Fibroblast of skin of abdomen (primary cell): ENCODE data around the gene MYOM1.
"Not testable (repeated sequence)": the region's sequence is repeated elsewhere in the genome, so short reads cannot be mapped to it uniquely, and the experiment has no call there.

ENCODE experiments used
- DNase-seq: peaks from one replicate; pipeline ENCODE4 v3.0.0-alpha.2; 2013

Gene MYOM1

DNA sequence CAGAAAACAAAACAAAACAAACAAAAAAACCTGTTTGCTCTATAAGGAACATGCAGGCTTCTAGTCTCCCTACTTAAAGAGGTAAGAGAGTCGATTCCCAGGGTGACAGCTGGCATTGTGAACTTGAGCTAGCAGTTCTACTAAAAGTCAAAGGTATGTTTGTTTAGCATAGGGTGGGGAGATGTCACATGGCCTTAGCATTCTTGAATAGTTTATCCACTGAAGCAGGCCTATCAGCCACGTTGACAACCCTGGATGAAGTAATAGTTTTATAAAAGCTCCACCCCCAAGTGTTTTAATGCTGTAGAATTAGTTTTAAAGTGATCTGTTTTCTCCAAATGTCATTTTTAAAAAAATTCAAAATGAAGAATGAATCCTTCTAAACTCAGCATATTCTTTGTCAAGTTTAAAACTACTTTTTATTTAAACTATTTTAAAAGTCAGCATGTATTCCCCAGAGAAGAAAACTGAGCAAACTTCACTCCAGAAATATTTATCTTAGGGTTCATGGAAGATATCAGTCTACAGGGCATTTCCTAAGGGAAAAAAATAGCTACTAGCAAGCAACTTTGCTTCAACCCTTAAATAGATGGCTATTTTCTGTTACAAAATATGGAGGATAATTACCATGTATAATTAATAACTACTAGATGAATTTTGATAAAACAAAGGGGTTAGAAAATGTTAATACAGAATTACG lies 1.7 kb downstream of the MYOM1 start:
- no peak for DNase-seq

DNA sequence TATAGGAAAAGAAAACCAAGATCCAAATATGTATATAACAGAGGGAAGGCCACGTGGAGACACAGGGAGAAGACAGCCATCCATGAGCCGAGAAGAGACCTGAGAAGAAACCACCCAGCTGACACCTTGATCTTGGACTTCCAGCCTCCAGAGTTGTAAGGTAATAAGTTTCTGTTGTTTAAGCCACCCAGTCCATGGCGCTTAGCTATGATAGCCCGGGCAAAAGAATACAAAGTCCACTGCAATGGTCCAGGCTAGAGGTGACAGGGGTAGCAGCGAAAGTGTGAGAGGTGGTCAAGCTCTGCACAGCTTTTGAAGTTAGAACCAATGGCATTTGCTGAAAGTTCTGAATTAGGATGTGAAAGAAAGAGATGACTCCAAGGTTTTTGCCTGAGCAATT lies 2.8 kb downstream of the MYOM1 start:
- DNase-seq: no peak

DNA sequence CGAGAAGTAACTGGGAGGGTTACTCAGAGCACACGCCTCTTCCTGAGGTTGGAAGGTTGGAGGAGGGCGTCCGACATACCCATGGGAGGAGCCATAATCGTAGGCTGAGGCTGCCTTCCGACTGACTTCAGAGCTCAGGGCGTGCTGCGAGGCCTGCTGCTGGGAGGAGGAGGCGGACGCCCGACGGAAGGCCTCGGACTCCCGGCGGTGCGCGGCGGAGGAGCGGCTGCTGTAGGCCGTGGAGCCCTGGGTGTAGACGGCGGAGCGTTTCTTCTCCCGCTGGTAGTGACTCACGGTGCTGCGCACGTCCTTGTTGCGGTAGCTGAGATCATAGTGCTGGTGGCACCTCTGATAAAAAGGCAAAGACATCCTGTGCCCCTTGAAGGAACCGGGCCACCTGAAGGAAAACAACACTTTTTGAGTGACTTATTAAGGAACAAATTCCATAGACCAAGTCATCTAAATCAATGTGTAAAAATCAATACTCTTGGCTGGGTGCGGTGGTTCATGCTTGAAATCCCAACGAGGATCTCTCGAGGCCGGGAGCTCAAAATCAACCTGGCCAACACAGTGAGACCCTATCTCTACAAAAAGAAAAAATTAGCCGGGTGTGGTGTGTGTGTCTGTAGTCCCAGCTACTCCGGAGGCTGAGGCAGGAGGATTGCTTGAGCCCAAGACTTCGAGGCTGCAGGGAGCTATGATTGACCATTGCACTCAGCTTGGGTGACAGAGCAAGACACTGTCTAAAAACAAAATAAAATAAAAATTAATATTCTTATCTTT lies 4.7 kb downstream of the MYOM1 start:
- no peak for DNase-seq

DNA sequence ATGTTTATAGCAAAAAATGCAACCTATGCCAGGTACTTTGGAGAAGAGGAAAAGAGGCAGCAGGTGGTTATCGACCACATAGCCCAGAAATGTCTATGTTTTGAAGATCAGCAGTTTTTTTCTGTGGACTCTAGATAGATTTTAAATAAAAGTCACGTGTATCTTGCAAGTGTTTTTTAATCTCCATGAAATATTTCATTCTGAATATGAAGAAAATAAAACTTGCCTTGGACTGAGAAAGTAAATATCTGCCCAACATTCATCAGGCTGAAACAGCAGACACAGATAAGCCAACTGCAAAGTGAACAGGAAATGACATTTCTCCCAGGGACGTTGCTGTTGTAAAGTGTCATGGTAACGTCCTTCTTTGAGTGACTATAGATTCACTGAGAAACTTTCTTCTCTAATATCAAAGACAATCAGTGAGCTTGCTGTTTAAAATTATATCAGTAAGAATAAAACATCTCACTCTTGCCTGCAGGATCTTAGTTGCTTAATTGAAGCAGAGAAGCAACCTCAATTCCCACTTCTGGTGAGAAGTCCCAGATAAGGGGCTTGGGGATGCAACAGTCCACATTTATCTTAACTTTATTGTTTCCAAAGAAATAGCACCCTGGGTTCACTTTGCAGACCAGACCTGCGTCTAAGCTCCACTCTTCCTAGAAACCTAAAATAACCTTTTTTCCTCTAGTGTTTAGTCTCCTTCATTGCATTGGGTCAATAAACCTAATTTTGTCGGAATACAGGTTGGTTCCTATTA lies 6.3 kb downstream of the MYOM1 start:
- no peak for DNase-seq

DNA sequence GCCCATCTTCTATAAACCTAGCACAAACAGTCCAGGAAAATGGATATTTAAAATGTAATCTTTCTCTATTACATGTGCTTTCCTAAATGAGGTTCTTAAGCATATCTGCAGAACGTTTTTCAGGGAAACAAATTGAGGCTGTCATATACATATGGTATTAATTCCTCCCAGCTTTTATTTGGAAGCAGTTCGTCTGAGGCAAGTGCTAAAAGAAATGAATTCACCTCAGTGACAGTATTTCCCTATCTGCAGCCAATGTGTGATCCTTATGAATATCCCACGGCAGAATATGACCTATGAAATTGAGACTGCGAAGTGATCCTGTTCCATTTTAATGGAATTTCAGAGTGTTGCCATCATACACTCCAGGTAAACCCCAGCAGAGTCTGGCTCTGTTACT lies 7.1 kb downstream of the MYOM1 start:
- no peak for DNase-seq

DNA sequence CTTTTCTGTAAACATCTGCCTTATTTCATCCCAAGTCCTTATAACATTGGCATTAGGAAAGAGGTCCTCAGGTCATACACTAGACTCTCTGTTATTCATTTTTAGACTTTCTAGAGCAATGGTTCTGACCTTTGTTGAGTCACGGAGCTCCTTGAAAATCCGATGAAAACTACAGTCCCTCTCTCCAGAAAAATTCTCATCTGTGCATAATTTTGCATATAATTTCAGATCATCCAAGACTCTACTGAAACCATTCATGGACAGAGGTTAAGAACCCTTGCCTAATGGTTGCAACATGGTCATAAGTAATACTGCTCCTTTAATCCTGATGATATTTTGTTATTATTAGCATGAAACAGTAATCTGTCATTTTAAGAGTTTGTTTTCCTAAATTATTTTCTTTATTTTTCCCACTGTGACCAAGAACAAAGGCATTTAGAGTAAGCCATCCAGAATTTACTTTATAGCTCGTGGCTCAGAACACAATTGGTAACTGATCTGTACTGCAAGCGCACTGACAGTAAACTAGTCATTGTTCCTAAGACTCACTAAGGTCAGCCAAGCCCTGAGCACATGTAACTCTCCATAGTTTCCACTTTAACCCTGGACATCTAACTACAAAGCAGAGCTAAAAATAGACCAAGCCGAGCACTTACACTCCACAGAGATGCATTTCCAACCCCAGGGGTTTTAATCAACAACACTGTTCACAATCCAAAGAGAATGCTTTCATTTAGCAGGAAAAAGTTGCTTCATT lies 8.4 kb downstream of the MYOM1 start:
- DNase-seq: no peak

DNA sequence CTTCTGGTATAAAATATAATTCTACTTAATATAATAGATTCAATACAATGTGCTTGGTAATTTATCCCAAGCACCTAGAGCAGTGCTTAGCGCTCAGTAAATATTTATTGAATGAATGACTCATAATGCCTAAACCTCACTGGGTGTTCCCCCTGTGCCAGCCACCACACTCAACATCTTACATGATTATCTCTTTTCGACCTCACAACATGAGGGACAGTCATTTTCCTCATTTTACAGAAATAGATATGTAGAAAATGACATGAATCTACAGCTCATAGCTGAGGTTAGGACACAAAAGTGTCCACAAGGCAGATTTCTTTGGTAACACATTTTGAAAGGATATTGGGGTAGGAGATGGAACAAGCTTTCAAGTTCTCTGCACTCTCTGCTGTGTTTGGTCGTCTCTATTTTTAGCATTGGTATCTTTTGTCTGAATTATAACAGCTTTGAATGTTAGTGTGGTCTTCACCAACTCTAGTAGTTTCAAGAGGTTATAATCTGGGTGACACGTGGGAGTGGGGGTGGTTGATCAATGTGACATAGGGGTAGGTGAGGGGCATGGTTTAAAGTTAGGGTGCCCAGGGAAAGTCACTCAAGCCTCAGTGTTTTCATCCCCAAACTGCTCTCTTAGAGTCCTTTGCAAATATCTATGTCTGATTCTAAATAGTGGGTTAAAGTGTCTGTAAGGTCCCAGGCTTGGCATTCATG lies 9.8 kb downstream of the MYOM1 start:
- no peak for DNase-seq

DNA sequence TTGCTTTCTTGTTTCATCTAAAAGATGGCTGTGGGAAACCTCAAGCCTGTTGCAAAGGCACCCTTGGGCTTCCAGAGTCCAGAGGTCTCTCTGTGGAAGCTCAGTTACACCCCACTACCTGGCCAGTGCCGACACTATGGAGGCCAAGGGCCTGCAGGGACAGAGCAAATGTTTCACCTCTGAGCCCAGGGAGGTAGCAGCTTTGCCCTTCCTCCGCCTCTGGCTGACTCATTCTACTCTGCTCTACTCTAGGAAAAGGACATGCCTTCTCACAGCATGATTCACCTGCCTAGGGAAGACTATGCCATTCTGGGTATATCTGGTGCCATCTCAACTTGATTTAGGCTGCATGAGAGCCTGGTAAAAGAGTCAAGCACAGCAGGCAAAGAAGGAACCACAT lies 12.2 kb downstream of the MYOM1 start:
- no peak for DNase-seq

DNA sequence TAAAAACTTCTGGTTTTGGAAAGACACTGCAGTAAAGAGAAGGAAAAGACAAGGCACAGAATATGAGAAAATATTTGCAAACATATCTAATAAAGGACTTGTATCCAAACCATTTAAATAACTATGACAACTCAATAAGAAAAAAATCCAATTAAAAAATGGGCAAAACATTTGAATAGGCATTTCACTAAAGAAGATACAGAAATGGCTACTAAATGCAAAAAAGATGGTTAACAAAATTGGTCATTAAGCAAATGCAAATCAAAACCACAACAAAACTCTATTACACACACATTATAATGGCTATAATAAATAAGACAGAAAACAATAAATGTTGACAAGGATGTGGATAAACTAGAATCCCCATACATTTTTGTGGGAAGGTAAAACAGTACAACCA lies 14.5 kb downstream of the MYOM1 start:
- DNase-seq: no peak

DNA sequence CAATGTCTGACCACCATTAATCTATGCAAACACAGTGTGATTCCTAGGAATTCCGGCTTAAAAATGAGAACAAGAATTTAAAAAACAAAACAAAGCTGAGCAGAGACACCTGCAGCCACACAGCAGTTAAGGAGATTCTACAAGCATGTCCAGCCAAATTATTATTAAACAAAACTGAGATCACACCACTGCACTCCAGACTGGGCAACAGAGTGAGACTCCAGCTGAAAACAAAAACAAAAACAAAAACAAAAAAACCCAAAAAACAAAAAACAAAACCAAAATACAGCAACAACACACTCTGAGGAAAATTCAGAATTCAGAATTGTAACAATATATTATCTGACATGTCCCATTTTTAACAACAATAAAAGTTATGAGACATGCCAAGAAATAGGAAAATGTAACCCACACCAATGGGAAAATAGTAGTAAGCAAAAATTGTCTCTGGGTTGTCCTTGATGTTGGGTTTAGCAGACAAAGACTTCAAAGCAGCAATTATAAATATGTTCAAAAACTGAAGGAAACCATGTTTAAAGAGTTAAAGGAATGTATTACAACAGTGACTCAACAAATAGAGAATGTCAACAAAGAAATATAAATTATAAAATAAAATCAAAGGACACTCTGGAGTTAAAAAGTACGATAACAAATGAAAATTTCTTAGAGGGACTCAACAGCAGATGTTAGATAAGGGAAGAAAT lies 19.7 kb downstream of the MYOM1 start:
- no peak for DNase-seq

DNA sequence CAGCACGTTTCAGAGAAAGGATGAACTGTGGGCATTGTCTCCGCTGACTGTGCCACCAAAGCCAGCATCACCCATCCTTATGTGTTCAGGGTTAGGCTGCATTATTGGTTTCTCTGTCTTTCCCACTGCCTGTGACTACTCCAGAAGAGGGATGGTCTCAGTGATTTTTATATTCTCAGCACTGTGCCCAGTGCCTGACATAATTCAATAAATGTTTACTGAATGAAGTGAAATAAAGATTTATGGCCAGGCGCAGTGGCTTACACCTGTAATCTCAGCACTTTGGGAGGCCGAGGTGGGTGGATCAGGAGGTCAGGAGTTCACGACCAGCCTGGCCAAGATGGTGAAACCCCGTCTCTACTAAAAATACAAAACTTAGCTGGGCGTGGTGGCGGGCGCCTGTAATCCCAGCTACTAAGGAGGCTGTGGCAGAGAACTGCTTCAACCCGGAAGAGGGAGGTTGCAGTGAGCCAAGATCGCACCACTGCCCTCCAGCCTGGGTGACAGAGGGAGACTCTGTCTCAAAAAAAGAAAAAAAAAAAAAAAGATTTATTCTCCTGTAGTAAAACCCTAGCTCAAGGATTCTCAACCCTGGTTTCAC lies 21.4 kb downstream of the MYOM1 start:
- not testable (repeated sequence) for DNase-seq

DNA sequence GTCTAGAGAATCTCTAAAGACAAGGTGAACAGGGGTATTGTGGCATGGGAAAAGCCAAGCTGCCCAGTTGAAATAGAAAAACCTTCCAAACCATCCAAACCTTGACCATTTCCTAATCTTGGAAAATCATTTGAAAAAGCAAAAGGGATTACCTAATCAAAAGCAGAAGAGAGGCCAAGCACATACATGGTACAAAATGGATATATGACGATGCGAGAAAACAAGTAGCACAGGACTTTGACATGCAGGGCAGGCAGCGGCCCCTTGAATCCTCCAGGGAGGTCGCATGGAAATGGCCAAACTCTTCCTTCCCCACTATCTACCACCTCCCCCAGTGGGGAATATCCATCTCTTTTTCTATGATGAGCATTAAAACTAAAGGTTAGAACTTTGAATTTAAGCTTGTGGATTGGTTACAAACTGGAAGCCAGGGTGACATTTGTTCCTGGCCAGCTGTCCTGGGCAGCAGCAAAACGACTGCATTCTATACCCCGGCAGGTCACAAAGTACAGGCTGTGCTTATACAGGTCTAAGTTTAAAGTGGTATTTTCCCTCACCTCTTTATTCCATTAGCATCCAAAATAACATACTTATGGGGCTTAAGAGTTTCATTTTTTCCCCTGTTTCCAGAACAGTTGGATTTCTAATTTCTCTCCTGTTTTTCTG lies 24.7 kb downstream of the MYOM1 start:
- no peak for DNase-seq

DNA sequence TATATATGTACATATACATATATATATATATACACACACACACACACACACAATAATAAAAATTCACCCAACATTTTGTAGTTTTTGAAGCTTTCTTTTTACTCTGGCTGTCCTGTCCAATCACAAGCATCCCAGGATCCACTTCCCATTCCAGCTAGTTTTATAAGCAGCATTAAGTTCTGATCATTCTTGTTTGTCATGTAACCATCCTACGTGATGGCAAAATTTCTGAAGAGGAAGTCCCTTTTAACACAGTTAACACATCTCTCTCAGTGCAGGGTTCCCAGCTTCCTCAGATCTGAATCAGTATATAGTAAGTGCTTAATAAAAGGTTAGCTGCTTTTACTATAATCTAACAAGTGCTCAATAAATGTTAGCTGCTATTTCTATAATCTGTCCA lies 26.4 kb downstream of the MYOM1 start:
- no peak for DNase-seq

DNA sequence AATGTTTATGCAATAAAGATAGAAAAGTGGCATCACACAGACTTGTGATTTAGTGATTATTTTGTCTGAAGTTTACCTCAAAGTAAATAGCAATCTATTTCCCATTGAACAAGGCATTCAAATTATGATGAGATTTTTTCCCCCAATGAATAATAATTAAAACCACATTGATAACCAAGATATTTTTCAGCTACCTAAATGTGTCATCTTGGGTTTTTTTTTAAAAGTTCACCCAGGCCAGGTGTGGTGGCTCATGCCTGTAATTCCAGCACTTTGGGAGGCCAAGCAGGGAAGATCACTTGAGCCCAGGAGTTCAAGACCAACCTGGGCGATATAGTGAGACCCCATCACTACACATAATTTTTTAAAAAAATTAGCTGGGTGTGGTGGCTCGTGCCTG lies 27.0 kb downstream of the MYOM1 start:
- no peak for DNase-seq

DNA sequence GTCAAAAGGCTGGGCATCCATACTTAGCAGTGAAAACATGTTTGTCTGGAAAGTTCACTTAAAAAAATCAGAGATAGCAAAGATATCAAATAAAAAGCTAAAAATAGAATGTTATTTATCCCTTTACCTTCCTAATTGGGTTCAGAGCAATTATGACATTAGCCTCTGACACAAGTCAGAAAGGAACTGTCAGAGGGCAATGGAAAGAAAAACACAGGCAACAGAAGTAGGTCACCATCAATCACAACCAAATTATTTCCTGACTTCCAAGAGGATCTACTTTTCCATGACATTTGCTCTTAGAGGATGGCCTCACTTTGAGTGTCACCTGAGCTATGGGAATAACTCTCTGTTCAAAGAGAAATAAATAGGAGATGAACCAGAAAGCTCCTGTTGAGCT lies 27.5 kb downstream of the MYOM1 start:
- DNase-seq: no peak

DNA sequence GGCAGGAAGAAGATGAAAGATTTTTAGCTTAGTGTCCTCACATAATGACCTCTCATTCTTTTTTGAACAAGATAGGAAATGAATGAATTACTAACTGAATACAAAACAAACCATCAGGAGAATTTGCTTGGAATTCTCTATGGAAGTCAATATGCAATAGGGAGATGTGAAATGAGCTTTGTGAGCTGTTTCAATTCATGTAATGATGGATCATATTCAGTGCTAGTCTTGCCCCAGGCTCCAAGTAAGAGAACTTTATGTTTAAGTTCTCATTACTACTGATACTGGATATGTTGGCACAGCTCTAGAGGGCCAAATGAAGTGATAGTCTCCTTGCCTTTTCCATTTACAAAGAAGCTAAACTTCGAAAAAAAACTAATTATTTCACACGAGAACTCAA lies 29.2 kb downstream of the MYOM1 start:
- DNase-seq: no peak

DNA sequence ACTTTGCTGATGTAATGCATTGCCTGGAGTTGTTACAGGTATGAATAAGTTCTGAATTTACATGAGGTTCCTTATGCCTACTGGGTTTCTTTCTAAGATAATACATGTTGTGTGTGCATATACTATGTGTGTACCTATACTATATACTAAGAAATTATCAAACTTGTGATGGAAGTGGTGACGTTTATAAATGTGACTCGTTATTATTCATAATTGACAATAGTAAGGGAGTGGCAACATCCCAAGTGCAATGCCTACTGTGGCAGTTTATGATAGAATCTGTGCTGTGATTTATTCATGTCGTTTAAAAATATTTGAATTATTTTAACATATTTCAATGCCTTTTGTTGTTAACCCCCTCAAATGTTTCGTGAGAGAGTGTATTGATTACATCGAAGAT lies 29.9 kb downstream of the MYOM1 start:
- DNase-seq: no peak

DNA sequence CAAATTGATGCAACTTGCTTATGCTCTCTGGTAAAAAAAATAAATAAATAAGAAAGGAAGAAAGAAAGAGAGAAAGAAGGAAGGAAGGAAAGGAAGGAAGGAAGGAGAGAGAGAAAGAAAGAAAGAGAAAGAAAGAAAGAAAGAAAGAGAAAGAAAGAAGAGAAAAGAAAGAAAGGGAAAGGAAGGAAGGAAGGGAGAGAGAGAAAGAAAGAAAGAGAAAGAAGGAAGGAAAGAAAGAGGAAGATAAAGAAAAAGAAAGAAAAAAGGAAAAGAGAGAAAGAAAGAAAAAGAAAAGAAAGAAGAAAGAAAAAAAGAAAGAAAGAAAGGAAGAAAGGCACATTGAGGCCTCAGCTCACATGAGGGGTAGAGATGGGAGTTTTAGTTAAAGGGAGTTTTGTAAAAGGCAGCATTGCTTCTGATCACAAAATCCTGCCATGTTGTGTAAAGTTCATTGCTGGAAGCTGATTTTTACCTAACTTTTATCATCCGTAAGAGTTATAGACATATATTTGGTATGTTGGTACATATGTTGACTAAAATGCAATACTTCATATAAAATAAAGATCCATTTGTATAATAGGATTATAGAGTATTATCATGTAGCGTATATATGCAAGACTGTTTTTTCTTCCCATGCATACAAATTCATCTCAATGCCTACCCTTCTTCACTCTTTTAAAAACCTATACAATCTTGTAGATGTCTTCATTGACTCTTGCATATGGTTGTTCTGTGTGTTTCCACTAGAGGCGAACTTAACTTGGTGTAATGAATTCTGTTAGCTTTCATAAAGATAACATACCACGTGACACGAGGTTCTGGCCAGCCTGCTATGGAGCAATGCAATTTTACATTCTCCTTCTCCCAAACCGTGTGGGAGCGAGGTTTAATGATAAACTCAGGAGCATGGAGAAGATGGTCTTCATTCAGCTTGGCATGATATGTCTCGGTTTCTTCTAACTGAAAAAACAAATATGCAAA lies 32.8 kb downstream of the MYOM1 start:
- no peak for DNase-seq

DNA sequence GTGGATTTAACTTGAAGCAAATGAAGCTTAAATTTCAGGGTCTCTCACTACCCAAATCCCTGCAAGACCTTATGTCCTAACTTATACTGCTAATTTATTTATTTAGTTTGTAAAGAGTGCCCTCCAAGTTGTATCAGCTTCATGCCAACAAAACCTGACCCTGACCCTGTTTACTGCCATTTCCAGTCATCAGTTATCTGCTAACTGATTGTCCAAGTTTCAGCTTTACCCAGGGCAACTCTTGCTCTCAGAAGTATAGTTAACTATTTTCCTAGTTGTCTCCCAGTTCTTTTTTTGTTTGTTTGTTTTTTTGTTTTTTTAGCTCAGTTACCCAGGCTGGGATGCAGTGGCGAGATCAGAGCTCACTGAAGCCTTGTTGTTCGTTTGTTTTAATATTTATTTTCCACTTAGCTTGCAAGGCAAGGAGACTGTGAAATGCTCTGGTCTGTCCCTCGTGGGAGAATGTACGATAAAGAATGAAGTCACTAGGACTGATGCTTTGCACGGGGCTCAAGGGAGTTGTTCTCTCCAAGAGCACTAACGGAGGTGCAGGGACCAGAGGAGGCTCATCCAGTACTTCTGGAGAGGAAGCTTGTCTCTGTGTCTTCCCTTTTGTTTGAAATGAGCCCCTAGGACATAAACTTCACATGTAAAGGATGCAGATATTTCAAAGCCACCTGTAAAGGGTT lies 35.3 kb downstream of the MYOM1 start:
- no peak for DNase-seq
